Epithelial cell of esophagus (primary cell): ENCODE results near the gene RUNX1.

Experiments used
- DNase-seq: peaks from one replicate; pipeline ENCODE4 v3.0.0; 2010; ENCODE audit warnings: low read depth
- H3K4me3 ChIP-seq: 2 replicates; pipeline ENCODE4 v1.5.1; 2011; ENCODE audit warnings: mild to moderate bottlenecking, low read length, control low read depth
- TF ChIP-seq, protein P1 (sequence below): IDR thresholded peaks from 2 replicates; pipeline ENCODE4 v1.5.1; 2011; ENCODE audit warnings: low read depth, mild to moderate bottlenecking, low read length, control low read depth, inconsistent platforms; ENCODE audit not compliant: insufficient read depth; ENCODE audit errors: missing control alignments

RUNX1 gene

DNA sequence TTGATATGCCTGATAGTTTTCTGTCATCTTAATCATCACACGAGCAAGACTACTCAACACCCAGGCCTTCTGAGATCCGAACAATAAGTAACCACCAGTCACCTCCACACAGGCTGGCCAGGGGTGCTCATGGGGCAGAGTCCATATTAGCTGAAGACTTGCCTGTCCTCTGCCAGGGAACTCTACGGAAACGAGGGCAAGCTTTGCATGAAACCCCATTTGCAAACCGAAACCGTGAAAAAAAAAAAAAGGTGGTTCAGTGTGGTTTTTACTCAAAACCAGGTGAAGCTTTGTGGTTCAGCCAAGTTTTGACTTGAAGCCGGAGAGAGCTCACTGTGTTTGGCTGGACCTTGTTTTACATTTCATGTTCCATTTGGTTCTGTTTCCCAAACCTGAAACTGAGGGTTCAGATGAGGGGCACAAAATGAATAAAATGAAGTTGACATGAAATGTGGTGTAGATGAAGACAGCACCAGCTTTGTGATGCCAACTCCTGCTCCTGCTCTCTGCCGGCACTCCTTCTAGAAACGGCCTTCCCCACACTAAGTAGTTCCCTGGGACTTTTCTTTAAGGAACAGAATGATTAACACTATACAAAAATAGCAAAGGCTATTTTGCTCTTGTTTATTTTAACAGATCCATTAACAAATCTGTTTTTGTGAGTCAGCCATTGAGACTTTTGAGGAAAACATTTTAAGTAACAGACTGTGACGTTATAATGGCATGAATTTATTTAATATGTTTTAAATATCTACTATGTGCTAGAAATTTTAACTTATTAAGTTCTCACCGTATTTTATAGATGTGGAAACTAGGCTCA is 74.7 kb downstream of the RUNX1 start:
- H3K4me3 ChIP-seq, result no peak overlapping the region
- TF ChIP-seq, protein P1, sequence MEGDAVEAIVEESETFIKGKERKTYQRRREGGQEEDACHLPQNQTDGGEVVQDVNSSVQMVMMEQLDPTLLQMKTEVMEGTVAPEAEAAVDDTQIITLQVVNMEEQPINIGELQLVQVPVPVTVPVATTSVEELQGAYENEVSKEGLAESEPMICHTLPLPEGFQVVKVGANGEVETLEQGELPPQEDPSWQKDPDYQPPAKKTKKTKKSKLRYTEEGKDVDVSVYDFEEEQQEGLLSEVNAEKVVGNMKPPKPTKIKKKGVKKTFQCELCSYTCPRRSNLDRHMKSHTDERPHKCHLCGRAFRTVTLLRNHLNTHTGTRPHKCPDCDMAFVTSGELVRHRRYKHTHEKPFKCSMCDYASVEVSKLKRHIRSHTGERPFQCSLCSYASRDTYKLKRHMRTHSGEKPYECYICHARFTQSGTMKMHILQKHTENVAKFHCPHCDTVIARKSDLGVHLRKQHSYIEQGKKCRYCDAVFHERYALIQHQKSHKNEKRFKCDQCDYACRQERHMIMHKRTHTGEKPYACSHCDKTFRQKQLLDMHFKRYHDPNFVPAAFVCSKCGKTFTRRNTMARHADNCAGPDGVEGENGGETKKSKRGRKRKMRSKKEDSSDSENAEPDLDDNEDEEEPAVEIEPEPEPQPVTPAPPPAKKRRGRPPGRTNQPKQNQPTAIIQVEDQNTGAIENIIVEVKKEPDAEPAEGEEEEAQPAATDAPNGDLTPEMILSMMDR, result no peak
- DNase-seq, result no peak

DNA sequence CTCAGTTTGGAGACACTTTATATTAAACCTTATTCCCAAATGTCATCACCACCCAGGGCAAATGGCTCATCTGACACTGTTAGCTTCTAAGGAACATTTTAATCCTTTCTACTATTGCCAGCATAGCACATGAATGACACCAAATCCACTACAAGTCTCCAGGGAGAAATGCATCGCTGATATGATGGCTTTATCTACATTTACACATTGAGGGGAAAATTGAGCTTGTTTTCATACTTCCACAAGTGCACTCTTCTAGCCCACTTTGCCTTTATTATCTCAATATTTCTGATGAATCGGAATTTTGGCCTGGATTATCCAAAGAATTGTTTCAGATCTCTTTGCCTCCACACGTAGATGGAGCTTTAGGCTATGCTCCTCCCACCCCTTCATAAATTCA is 75.4 kb downstream of the RUNX1 start:
- TF ChIP-seq, protein P1, result no peak
- DNase-seq, result no peak
- H3K4me3 ChIP-seq, result no peak overlapping the region

DNA sequence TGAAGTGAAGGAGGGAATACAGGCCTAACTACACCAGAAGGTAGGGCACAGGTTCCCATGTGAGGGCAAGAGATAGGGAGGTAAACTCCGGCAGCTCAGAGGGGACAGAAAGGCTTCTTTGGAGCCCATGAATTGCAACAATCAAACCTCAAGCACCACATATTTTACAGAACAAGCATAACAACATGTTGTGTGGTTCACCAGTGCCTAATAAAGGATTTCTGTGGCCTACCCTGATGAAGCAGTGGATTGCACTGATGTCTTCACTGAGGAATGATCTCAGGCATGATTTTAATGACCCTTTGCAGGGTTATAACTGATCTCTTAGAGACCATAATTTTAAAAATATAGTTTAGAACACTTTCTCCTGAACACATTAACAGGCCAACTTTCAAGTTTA is 77.4 kb downstream of the RUNX1 start:
- TF ChIP-seq, protein P1, result no peak
- H3K4me3 ChIP-seq, result no peak overlapping the region
- no peak for DNase-seq

DNA sequence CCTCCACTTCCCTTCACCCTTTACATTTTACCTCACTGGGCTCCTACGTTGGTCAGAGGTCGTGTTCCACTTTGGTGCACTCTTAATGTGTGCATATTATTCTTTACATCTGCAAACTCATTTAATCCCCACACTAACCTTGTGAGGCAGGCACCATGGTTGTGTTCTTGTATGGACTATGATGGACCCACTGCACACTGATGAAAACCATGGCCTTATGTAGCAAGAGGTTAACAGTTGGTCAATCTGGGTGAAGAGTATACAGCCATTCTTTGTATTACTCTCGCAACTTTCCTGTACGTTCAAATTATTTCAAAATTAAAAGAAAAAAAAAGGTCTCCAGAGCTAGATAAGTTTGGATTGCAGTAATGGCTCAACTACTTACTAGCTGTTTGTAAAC is 78.5 kb downstream of the RUNX1 start:
- no peak for DNase-seq
- no peak overlapping the region for H3K4me3 ChIP-seq
- TF ChIP-seq, protein P1, result no peak

DNA sequence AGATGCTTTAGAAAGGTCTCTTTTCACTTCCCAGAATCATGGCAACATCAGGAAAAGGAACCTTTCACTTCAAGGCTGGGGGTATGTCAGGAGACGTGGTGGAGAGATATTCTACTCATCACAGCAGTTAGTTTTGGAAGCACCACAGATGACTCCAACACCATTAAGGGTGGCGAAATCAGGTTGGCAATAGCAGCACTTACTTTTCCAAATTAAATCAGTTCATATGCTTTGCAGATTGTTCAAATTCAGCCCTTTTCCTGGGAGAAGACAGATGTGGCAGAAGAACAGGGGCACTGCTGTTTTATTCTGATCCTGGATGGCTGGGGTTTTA is 79.0 kb downstream of the RUNX1 start:
- no peak for DNase-seq
- H3K4me3 ChIP-seq, result no peak overlapping the region
- TF ChIP-seq, protein P1, result no peak

DNA sequence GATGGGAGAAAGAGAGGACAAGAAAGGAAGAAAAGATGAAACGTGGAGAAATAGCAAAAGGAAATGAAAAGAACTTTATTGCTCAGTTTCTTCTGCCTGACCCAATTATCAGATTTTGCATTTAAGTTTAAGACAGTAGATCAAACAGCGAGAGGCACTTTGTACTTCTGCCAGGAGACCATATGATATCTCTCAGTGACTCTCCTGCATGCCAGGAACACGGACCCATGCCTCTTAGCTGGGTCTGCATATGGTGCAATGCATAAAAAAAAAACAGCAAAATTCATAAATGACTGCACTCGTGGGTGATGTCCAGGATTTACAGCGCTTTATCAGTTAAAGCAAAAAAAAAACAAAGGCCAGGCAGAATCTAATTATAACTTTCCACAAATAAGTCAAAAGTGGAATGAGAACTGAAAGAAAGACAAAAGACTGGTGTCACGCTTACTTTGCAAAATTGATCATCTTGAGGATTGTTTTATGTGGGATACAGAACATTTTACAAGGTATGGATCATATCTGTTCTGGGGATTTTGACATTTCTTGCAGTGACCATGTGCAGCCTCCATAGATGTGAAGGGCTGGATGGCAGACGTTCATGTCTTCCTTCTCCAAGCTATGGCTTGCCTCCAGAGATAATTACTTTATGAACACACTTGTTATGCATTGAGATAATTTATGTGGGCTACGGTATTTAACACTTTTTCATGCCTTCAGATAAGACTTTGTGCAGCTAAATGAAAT is 79.5 kb downstream of the RUNX1 start:
- DNase-seq, result no peak
- H3K4me3 ChIP-seq, result no peak overlapping the region

More for the DNA sequence above, 79.5 kb downstream of the RUNX1 start:
- TF ChIP-seq, protein P1, result no peak
